BLaER1 (cell line): Measurements from ENCODE around the gene CHST8.
"Not testable (repeated sequence)": the region's sequence is repeated elsewhere in the genome, so short reads cannot be mapped to it uniquely, and the experiment has no call there.

Source experiments
- H3K27ac ChIP-seq: shearing (Covaris generic); formaldehyde crosslinking; 2 replicates; pipeline ENCODE4 v1.8.1; 2022
- H3K27me3 ChIP-seq: shearing (Covaris generic); formaldehyde crosslinking; 2 replicates; pipeline ENCODE4 v1.8.1; 2022
- H3K36me3 ChIP-seq: shearing (Covaris generic); formaldehyde crosslinking; 2 replicates; pipeline ENCODE4 v1.8.1; 2022
- H3K4me1 ChIP-seq: shearing (Covaris generic); formaldehyde crosslinking; 2 replicates; pipeline ENCODE4 v1.8.1; 2022
- H3K4me2 ChIP-seq: shearing (Covaris generic); formaldehyde crosslinking; 2 replicates; pipeline ENCODE4 v1.8.1; 2022
- H3K4me3 ChIP-seq: shearing (Covaris generic); formaldehyde crosslinking; 2 replicates; pipeline ENCODE4 v1.8.1; 2022
- H3K9ac ChIP-seq: shearing (Covaris generic); formaldehyde crosslinking; 2 replicates; pipeline ENCODE4 v1.8.1; 2022
- H3K9me3 ChIP-seq: shearing (Covaris generic); formaldehyde crosslinking; 2 replicates; pipeline ENCODE4 v1.8.1; 2022
- H4K20me1 ChIP-seq: shearing (Covaris generic); formaldehyde crosslinking; 2 replicates; pipeline ENCODE4 v1.8.1; 2022
- Cebpa-rat ChIP-seq: shearing (Covaris generic); IDR thresholded peaks from 2 replicates; pipeline ENCODE4 v1.8.1; 2022

Gene CHST8

GRCh38 chr19:33601583-33601982 is 20.2 kb upstream of the CHST8 start:
- H3K27me3 ChIP-seq, result no peaks in the 10 kb centered on the region
- no peak overlapping the region for H3K4me2 ChIP-seq
- H3K4me1 ChIP-seq, result peaks cover 6% of the 10 kb centered on the region

GRCh38 chr19:33602576-33603204 is 19.1 kb upstream of the CHST8 start:
- H3K4me1 ChIP-seq, result peaks cover 17% of the 10 kb centered on the region
- H3K4me2 ChIP-seq, result no peak overlapping the region
- H3K27me3 ChIP-seq, result no peaks in the 10 kb centered on the region
- no peak overlapping the region for H3K27ac ChIP-seq
- peaks cover 28% of the 10 kb centered on the region for H3K9me3 ChIP-seq
- TF ChIP-seq Cebpa-rat, result no peak
- no peaks in the 10 kb centered on the region for H4K20me1 ChIP-seq
- H3K9ac ChIP-seq, result no peak overlapping the region
- no peaks in the 10 kb centered on the region for H3K36me3 ChIP-seq
- H3K4me3 ChIP-seq, result no peak overlapping the region

More at GRCh38 chr19:33601583-33601982, 20.2 kb upstream of the CHST8 start:
- TF ChIP-seq Cebpa-rat, result no peak
- Histone ChIP-seq H3K36me3 (no peaks in the 10 kb centered on the region), H3K9me3 (peaks cover 28% of the 10 kb centered on the region), H3K9ac (no peak overlapping the region), H3K4me3 (no peak overlapping the region), H3K27ac (no peak overlapping the region), H4K20me1 (no peaks in the 10 kb centered on the region)

- H4K20me1 ChIP-seq, result no peaks in the 10 kb centered on the region
- H3K9me3 ChIP-seq, result peaks cover 28% of the 10 kb centered on the region
- H3K27me3 ChIP-seq, result no peaks in the 10 kb centered on the region
- H3K4me1 ChIP-seq, result peaks cover 17% of the 10 kb centered on the region
- no peak overlapping the region for H3K27ac ChIP-seq
- H3K4me2 ChIP-seq, result no peak overlapping the region
- no peaks in the 10 kb centered on the region for H3K36me3 ChIP-seq
- no peak for TF ChIP-seq Cebpa-rat
- no peak overlapping the region for H3K4me3 ChIP-seq
- H3K9ac ChIP-seq, result no peak overlapping the region
These were observed 18.4 kb upstream of the CHST8 start for GRCh38 chr19:33603377-33603776.

- no peak for TF ChIP-seq Cebpa-rat
- no peaks in the 10 kb centered on the region for H4K20me1 ChIP-seq
- H3K4me3 ChIP-seq, result no peak overlapping the region
- no peak overlapping the region for H3K4me2 ChIP-seq
- H3K27me3 ChIP-seq, result no peaks in the 10 kb centered on the region
- H3K4me1 ChIP-seq, result peaks cover 17% of the 10 kb centered on the region
- H3K9me3 ChIP-seq, result peaks cover 33% of the 10 kb centered on the region
- no peak overlapping the region for H3K9ac ChIP-seq
- no peaks in the 10 kb centered on the region for H3K36me3 ChIP-seq
- H3K27ac ChIP-seq, result no peak overlapping the region
These were observed 17.1 kb upstream of the CHST8 start for GRCh38 chr19:33604651-33605050.

- Histone ChIP-seq H3K4me2 (peak overlapping the region; percentile 63; the same call in 1 of the 2 replicates), H3K9me3 (peaks cover 38% of the 10 kb centered on the region), H3K4me1 (peaks cover 17% of the 10 kb centered on the region)
- not testable (repeated sequence) for H3K27ac ChIP-seq, H3K4me3 ChIP-seq, H3K9ac ChIP-seq, H3K36me3 ChIP-seq, H4K20me1 ChIP-seq, H3K27me3 ChIP-seq
These were observed 15.9 kb upstream of the CHST8 start for GRCh38 chr19:33605803-33606295.

GRCh38 chr19:33606556-33606955 is 15.2 kb upstream of the CHST8 start:
- TF ChIP-seq Cebpa-rat, result no peak

GRCh38 chr19:33609353-33609752 is 12.4 kb upstream of the CHST8 start:
- Histone ChIP-seq H3K4me1 (peaks cover 23% of the 10 kb centered on the region), H3K27ac (no peak overlapping the region), H3K27me3 (no peaks in the 10 kb centered on the region), H3K4me2 (no peak overlapping the region), H4K20me1 (no peaks in the 10 kb centered on the region), H3K36me3 (no peaks in the 10 kb centered on the region), H3K9me3 (peaks cover 16% of the 10 kb centered on the region), H3K4me3 (no peak overlapping the region), H3K9ac (no peak overlapping the region)
- TF ChIP-seq Cebpa-rat, result no peak

More at GRCh38 chr19:33606556-33606955, 15.2 kb upstream of the CHST8 start:
- no peak overlapping the region for H3K9ac ChIP-seq
- H3K4me3 ChIP-seq, result no peak overlapping the region; the same call in 1 of the 2 replicates
- H4K20me1 ChIP-seq, result no peaks in the 10 kb centered on the region
- H3K27me3 ChIP-seq, result no peaks in the 10 kb centered on the region
- no peak overlapping the region for H3K27ac ChIP-seq
- H3K4me2 ChIP-seq, result peak overlapping the region; percentile 63
- H3K9me3 ChIP-seq, result peaks cover 31% of the 10 kb centered on the region
- H3K4me1 ChIP-seq, result peaks cover 17% of the 10 kb centered on the region
- H3K36me3 ChIP-seq, result no peaks in the 10 kb centered on the region

- TF ChIP-seq Cebpa-rat, result no peak
- peaks cover 16% of the 10 kb centered on the region for H3K9me3 ChIP-seq
These were observed 11.2 kb upstream of the CHST8 start for GRCh38 chr19:33610588-33610987.

GRCh38 chr19:33612928-33613619 is 8.7 kb upstream of the CHST8 start:
- no peaks in the 10 kb centered on the region for H3K27me3 ChIP-seq
- H4K20me1 ChIP-seq, result no peaks in the 10 kb centered on the region
- H3K4me3 ChIP-seq, result no peak overlapping the region
- no peak overlapping the region for H3K27ac ChIP-seq
- H3K9me3 ChIP-seq, result peaks cover 16% of the 10 kb centered on the region
- no peak overlapping the region for H3K4me2 ChIP-seq
- no peak overlapping the region for H3K9ac ChIP-seq
- no peaks in the 10 kb centered on the region for H3K36me3 ChIP-seq
- 0 out of 2 replicates have a peak, but pooled peaks cover 6% of the 10 kb centered on the region for H3K4me1 ChIP-seq
- no peak for TF ChIP-seq Cebpa-rat

More at GRCh38 chr19:33610588-33610987, 11.2 kb upstream of the CHST8 start:
- H3K27ac ChIP-seq, result no peak overlapping the region
- H3K4me2 ChIP-seq, result no peak overlapping the region
- no peaks in the 10 kb centered on the region for H4K20me1 ChIP-seq
- H3K36me3 ChIP-seq, result no peaks in the 10 kb centered on the region
- H3K4me3 ChIP-seq, result no peak overlapping the region
- H3K4me1 ChIP-seq, result peaks cover 23% of the 10 kb centered on the region
- no peak overlapping the region for H3K9ac ChIP-seq
- H3K27me3 ChIP-seq, result no peaks in the 10 kb centered on the region

- no peaks in the 10 kb centered on the region for H4K20me1 ChIP-seq
- no peaks in the 10 kb centered on the region for H3K36me3 ChIP-seq
- no peak overlapping the region for H3K4me3 ChIP-seq
- peaks cover 16% of the 10 kb centered on the region for H3K9me3 ChIP-seq
- no peak overlapping the region for H3K27ac ChIP-seq
- 0 out of 2 replicates have a peak, but pooled peaks cover 6% of the 10 kb centered on the region for H3K4me1 ChIP-seq
- no peak for TF ChIP-seq Cebpa-rat
- H3K4me2 ChIP-seq, result no peak overlapping the region
- H3K27me3 ChIP-seq, result no peaks in the 10 kb centered on the region
- no peak overlapping the region for H3K9ac ChIP-seq
These were observed 8.1 kb upstream of the CHST8 start for GRCh38 chr19:33613620-33614000.
